ENCODE data around the gene MAN1C1.
"Not testable (repeated sequence)": the region's sequence is repeated elsewhere in the genome, so short reads cannot be mapped to it uniquely, and the experiment has no call there.

MAN1C1 gene

GRCh38 chr1:25658791-25659431 is 42.3 kb downstream of the MAN1C1 start:
- DNase-seq = no peak

- no peak for DNase-seq
Observed at GRCh38 chr1:25661043-25661815, 44.6 kb downstream of the MAN1C1 start.

- DNase-seq = no peak
Observed at GRCh38 chr1:25662061-25662460, 45.5 kb downstream of the MAN1C1 start.

GRCh38 chr1:25662959-25663358 is 46.4 kb downstream of the MAN1C1 start:
- not testable (repeated sequence) for DNase-seq

- no peak for DNase-seq
Observed at GRCh38 chr1:25664357-25665199, 48.0 kb downstream of the MAN1C1 start.

- DNase-seq = no peak
Observed at GRCh38 chr1:25666460-25666859, 49.9 kb downstream of the MAN1C1 start.

- DNase-seq = no peak
Observed at GRCh38 chr1:25668931-25669573, 52.5 kb downstream of the MAN1C1 start.

- no peak for DNase-seq
Observed at GRCh38 chr1:25669781-25670567, 53.4 kb downstream of the MAN1C1 start.

GRCh38 chr1:25671929-25672328 is 55.3 kb downstream of the MAN1C1 start:
- no peak for DNase-seq

- DNase-seq = no peak
Observed at GRCh38 chr1:25672763-25673409, 56.3 kb downstream of the MAN1C1 start.

GRCh38 chr1:25673456-25673855 is 56.9 kb downstream of the MAN1C1 start:
- no peak for DNase-seq

- no peak for DNase-seq
Observed at GRCh38 chr1:25673962-25674806, 57.6 kb downstream of the MAN1C1 start.

- no peak for DNase-seq
Observed at GRCh38 chr1:25674807-25675084, 58.2 kb downstream of the MAN1C1 start.

- peak; percentile 73 for DNase-seq
Observed at GRCh38 chr1:25675729-25676476, 59.3 kb downstream of the MAN1C1 start.

- DNase-seq = no peak
Observed at GRCh38 chr1:25676488-25676887, 59.9 kb downstream of the MAN1C1 start.

GRCh38 chr1:25677193-25677773 is 60.7 kb downstream of the MAN1C1 start:
- no peak for DNase-seq

- no peak for DNase-seq
Observed at GRCh38 chr1:25679171-25679570, 62.6 kb downstream of the MAN1C1 start.

- no peak for DNase-seq
Observed at GRCh38 chr1:25680701-25681100, 64.1 kb downstream of the MAN1C1 start.

- no peak for DNase-seq
Observed at GRCh38 chr1:25682059-25682601, 65.5 kb downstream of the MAN1C1 start.

- no peak for DNase-seq
Observed at GRCh38 chr1:25683177-25683576, 66.6 kb downstream of the MAN1C1 start.

All from NK-92 treated with Interleukin-12 subunit alpha and Interleukin-12 subunit beta, amount 100 ng/mL, for 24 hours (cell line).